Activated CD4-positive, alpha-beta T cell treated with anti-CD3 and anti-CD28 coated beads, Interleukin-2, Interleukin-4, amounts not matched to agents 100 ng/mL and 50 ng/mL, durations not matched to agents 16 hours and 8 hours (primary cell): Measurements from ENCODE around the gene CYBB.
"Not testable (repeated sequence)": the region's sequence is repeated elsewhere in the genome, so short reads cannot be mapped to it uniquely, and the experiment has no call there.

Experiments used
- DNase-seq: peaks from one replicate; pipeline ENCODE4 v3.0.0-alpha.2; 2020; ENCODE audit warnings: low spot score

CYBB gene

DNA sequence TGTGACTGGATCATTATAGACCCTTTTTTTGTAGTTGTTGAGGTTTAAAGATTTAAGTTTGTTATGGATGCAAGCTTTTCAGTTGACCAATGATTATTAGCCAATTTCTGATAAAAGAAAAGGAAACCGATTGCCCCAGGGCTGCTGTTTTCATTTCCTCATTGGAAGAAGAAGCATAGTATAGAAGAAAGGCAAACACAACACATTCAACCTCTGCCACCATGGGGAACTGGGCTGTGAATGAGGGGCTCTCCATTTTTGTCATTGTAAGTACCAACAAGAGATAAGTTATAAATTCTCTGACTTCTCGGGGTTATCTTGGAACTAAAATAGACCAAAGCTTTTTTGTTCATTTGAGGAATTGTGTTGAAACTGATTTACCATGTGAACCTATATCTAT, at the start of gene CYBB:
CYBB (plus strand) TSS at position 203 of the 400 bp plus-strand sequence; CDS start at position 222, 19 bp downstream.
- DNase-seq: no peak

DNA sequence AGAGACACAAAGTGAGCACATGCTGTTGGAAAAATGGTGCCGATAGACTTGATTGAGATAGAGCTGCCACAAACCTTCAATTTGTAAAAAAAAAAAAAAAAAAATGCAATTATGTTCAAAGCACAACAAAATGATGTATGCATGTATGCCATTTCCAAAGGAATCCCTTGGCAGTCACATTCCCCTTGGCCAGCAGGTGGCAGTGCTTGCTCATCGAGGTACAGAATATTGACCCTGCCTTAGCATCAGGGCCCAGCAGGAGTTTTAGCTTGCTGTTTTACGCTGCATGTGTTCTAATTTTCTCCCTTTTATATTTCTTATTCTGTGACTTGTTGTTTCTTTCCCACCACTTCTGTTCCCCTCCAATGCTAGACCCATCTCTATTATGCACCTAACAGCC, 34.5 kb upstream of the CYBB start:
- peak; percentile 76 for DNase-seq

DNA sequence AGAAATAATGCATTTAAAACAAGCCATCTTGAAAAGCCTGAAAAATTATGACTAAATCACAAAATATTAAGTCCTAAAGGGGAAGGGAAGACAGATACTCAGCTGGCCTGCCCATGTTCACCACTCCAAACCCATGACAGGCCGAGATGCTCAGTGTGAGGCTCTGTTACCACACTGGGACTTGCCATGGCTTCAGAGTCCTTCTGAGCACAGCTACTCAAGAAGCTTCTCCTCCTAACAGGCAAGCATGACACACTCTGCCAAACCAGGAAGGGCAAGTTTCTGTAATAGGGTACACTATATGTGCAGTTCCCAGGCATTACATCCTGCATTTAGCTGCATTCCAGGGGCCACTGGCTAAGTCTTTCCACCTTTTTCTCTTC, 34.0 kb upstream of the CYBB start:
- DNase-seq: no peak

DNA sequence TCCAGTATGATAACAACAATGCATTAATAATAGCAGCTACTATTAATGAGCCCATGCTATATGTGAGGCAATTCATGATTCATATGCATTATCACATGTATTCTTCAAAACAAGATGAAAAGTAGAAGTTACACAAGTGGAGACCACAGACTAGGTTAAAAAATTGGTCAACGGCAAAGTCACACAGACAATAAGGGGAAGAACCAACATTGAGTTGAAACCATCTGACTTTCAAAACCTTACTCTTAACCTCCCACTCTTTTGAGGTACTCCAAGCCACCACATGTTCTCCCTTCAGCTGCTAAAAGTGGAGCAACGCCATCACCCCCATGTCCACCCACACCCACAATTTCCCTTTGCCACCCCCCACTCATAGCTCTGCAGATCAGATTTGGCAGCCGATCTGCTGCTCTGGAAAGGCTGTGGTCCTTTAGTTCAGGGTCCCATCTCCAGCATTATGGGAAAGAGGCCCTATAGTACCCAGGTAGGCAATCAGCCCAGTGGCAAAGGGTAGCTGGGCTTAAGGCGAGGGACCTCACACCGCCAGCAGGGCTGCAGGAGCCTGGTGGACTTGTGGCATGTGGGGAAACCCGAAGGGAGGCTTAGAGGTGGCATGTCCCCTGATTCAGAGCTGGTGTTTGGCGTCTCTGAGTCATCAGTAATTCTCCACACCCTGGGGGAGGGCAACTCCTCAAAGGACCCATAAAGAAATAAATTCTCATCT, 33.5 kb upstream of the CYBB start:
- DNase-seq: peak; percentile 28

DNA sequence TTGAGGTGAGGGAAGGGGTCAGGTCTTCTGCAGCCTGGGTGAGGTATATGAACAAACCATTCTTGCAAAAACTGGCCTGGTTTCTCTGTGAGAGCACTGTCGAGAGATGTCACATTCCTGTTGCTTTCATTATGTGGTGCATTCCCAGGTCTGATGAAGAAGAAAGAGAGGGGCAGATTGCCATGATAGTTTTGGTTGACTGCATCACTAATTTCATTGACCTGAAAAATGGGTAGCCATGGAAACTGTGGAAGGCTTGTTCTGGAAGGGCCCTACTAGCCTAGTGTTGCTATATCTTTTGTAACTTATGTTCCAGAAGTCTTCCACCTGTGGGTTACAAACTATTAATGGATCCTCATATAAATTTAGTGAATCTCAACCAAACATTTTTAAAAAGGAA, 32.9 kb upstream of the CYBB start:
- DNase-seq: no peak

DNA sequence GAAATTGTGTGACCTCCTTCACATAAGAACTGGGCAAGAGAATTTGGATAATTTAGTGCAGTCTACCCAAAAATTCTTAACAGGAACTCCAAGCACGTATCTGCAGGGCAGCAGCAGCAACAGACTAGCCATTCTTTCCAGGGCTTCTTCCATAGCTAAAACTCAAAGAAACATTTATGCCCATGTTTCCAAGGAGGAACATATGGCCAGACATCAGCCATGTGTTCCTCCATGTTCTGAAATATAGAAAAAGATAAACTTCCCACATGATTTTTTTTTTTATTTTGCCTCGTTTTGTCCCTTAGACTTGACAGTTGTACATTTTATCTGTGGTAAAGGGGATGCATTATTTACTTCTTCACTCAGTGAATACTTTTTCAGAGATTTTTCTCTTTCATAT, 27.6 kb upstream of the CYBB start:
- DNase-seq: no peak

DNA sequence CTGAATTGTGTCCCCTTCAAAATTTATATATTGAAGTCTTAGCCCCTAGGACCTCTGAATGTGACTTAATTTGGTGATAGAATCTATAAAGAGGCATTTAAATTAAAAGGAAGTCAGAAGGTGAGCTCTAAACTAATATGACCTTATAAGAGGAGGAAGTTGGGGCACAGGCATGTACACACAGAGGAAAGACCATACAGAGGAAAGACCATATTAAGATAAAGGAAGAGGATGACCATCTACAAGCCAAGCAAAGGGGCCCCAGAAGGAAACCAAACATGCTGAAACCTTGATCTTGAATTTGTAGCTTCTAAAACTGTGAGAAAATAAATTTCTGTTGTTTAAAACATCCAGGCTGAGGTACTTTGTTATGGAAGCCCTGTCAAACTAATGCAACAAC, 26.9 kb upstream of the CYBB start:
- no peak for DNase-seq

DNA sequence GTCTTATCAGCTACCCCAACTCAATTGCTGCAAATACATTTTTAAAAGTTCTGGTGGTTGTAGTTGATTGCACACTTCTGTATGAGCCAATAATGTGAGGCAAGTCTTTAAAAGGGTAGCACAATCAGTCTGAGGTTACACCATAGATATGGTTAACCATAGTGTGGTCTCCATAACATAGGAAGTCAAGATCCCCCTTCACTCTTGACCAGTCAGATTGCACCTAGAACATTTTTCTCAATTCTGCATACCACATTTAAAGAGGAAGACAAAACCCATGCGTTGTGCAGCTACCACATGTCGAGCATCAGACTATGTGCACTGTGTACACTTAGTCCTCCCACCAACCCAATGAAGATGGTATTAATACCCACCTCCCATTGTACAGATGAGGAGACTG, 26.5 kb upstream of the CYBB start:
- peak; percentile 14 for DNase-seq

DNA sequence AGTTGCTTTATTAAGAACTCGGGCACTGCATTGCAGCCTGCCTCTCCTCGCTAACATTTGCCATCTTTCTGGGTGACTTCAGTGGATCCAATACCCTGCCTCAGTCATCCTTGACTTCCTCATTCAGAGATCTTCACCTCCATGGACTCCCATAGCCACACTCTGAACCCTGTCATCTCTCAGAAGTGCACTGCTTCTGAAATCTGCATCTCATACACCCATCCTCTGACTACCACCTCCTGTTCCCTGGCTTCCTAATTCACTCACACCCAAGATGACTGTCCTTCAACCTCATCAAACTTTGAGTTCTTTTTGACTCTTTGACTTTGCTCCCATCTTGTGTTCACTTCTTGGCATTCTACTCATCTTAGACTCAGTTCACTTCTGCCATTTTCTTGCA, 25.3 kb upstream of the CYBB start:
- peak; percentile 22 for DNase-seq

DNA sequence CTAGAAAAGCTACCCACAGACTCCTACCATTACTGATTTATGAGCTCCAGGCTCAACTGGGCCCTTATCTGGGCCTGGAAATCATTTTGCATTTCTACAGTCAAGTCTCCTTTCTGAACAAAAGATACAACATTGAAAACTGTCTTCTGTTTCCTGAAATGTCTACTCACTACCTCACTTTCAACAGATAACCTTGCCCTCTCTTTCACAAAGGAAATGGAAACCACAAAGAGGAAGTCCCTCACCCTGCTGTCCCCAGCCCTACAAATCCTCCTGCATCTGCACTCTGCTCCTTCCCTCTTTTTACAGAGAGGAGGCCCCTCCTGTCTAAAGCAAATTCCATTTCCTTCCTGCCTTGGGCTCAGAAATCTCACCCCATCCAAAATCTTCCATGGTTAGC, 24.8 kb upstream of the CYBB start:
- peak; percentile 61 for DNase-seq

DNA sequence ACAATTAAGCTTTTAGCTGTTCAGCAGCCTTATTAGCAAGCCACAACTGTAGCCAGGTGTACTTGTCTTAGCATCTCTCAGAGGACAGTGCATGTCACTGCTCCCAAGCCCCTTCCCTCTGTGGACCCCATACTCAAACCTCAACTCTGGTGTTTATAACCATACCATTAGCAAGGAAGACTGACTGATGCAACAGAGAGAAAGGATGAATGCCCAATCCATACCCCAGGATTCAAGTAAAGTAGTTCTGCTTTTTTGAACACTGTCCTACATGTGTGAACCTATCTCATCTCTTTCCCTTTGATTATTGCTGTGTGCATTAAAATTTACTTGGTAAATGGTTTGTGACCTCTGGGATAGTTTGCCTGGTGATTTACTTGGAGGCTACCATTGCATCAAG, 22.8 kb upstream of the CYBB start:
- no peak for DNase-seq

DNA sequence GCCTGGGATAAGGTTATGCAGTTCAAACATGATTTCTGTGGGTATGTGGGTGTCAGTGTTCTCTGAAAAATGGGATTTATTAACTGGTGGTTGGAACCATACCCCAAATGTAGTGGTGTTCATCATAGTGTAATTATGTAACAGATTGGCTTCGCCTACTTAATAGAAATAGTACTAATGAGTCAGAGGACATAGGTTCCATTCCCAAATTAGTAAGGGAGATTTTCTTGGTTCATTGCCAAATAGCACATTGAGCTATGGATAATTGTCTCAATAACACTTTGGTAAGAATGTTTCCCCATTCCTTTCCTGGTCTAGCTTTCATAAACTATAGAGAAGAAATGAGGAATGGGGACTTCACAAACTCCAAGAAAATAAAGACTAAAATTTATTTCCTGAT, 20.5 kb upstream of the CYBB start:
- no peak for DNase-seq

DNA sequence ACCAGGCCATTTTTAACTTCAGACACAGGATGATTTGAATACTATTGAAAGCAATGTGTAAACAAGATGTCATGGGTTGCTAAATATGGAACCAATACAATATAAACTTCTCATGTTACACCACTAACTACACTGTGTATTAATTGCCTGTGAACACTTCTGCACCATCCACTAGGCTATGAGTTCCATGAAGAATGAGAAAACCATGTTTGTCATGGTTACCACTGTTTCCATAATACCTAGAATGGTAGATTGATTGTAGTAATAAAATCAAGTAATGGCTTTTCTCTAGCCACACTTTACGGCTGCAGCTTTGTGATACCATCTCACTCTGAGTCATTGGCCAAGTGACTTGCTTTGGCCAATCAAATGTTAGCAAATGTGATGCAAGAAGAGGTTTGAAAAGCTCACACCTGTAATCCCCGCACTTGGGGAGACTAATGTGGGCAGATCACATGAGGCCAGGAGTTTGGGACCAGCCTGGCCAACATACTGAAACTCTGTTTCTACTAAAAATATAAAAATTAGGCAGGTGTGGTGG, 19.9 kb upstream of the CYBB start:
- no peak for DNase-seq

DNA sequence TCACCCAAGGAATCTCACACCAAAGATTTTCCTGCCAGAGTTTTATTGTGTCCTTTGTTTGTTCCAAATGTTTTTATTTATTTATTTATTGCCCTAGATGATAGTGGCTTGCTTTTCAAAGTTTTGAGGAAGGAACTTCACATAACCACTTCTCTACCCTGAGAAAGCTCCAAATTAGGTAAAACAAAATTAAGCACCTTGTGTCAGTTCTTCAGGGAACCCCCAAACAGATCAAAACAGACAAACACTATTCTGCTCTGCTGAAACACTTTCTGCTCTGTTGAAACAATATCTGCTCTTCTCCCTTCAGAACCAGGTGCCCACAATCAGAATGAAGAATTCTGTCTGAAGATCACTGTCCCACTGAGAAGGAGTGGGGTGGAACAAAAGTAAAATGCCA, 16.5 kb upstream of the CYBB start:
- no peak for DNase-seq

DNA sequence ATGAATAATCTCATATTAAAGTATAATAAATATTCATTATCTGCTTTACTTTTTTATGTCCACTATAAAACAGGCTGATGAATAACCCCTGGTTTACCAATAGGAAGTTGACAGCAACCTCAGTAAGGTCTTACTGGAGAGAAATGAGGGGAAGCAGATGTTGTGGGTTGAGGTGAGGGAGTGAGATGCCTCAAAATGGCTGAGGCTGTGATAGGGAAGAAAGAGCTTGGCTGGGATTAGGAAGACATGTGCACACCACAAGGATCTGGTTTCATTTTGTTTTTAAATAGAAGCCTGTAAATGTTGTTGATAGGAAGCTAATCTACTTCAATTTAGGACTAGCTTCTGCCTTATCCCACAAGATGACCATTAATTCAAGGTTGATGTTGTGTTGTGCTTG, 14.4 kb upstream of the CYBB start:
- no peak for DNase-seq

DNA sequence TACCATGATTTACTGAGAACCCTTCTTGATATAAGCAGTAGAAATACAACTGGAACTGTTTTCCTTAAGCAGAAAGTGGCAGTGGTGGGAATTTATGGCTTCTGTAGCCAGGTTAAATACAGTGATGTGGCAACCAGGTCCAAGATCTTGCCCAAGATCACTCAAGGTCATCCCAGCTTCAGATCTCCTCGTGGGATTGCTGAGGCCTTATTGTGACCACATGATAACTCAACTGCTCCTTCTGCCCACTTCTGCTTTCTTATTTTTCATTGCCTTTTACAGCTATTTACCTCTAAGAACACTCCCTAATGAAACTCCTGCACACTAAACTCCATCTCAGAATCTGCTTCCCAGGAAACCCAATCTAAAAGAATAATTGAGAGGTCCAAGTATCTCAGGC, 12.4 kb upstream of the CYBB start:
- no peak for DNase-seq

DNA sequence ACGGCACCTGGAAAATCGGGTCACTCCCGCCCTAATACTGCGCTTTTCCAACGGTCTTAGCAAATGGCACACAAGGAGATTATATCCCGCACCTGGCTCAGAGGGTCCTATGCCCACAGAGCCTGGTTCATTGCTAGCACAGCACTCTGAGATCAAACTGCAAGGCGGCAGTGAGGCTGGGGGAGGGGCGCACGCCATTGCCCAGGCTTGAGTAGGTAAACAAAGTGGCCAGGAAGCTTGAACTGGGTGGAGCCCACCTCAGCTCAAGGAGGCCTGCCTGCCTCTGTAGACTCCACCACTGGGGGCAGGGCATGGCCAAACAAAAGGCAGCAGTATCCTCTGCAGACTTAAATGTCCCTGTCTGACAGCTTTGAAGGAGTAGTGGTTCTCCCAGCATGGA, 11.0 kb upstream of the CYBB start:
- not testable (repeated sequence) for DNase-seq

DNA sequence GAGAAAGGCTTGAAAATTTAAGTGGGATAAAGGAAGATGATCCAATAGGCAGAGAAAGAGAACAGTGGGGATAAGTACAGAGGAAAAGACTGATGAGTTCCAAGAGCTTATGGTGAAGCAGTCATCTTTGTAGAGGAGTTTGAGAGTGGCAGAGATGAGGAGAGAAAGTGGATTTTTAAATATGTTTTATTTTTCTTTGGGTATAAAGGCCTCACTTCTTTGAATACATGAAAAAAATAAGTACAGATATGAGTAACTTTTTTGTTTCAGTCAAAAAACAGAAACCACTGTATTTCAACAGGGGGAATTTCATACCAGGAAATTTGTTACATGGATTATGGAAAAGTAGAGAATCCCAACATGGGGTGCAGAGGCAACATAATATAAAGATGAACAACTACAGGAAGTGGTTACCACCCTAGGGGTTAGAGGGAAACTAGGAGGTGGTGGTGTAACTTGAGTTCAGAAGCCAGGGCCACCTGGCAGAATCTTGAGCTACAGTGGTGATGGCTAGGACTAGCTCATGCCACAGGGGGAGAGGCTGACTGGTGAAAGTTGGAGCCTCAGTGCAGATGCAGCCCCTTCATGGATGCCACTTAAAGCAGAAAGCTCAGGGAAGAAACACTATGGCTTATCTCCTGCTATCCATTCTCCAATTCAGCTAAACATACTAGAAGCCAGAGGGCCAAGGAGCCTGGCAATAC, 3.4 kb upstream of the CYBB start:
- no peak for DNase-seq

DNA sequence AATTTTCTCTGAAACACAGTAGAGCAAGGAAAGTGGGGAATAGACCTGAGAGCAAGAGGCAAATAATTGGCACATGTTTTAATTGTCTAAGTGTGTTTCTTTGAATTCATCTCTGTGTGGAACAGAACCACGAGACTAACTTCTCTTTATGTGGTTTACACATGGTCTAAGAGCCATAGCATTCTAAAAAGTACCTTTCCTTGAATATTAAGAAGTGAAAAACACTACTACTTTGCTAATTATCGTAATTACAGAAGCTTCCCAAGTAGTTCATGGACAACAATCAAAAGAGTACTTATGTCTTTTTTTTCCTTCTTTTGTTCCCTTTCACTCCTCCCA, 2.9 kb upstream of the CYBB start:
- no peak for DNase-seq

DNA sequence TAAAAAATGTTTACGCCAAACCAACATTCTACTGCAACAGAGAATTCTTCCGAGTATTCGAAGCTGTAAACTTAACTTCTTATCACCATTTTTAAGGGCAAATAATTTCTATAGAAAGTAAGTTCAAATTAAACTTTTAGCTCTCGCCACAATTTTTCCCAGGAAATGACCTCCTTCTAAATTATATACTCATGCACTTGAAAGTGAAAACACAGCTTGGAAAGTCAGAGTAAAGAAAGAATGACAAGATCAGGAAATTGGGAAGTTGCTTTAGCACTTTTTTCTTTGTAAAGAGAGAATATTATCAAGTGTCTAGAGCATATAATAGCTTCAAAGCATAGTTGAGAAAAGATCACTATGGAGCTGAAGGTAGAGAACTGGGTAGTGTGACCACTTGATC, 1.2 kb downstream of the CYBB start:
- no peak for DNase-seq

DNA sequence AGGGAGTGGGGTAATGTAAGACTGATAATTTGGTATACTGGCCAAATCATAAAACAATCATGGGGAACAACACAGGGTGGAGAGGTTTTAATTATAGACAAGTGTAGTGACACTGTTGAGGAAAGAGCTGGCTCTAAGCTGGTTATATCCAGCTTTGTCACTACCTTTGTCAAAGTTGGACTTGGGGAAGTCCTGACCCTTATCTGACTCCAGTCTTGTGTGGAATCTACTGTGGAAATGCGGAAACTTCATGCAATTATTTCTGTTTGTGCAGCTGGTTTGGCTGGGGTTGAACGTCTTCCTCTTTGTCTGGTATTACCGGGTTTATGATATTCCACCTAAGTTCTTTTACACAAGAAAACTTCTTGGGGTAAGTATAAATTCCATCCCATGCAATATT, 2.0 kb downstream of the CYBB start:
- no peak for DNase-seq

DNA sequence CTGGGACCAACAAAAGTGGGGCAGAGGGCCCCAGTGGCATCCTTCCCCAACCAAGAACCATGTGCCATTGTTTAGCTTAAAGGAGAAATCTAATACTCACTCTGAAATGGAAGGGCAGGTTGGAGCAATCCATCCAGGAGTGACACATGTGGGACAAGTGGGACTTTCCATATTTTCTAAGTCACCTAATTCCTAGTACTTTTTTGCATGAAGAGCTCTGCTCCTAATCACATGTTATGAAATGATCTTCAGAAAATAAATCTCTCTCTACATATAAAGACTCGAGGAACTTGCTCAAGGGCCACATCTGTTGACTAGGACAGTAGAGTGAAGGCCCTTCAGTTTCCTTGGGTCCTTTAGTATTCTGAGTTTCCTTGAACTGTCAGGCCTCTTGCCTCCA, 2.5 kb downstream of the CYBB start:
- no peak for DNase-seq

DNA sequence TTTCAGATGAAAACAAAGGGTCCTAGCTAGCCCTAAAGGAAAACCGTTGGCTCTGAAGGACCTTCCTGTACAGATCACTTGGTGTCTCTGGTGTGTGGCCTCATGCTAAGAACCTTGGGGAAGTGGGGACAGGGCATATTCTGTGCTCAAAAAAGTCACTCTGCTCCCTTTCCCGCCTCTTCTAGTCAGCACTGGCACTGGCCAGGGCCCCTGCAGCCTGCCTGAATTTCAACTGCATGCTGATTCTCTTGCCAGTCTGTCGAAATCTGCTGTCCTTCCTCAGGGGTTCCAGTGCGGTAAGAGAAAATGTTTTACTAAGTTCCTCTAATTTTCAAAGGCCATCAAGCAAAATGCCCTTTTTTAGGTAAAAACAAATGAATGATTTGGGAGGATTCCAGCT, 3.4 kb downstream of the CYBB start:
- DNase-seq: no peak

DNA sequence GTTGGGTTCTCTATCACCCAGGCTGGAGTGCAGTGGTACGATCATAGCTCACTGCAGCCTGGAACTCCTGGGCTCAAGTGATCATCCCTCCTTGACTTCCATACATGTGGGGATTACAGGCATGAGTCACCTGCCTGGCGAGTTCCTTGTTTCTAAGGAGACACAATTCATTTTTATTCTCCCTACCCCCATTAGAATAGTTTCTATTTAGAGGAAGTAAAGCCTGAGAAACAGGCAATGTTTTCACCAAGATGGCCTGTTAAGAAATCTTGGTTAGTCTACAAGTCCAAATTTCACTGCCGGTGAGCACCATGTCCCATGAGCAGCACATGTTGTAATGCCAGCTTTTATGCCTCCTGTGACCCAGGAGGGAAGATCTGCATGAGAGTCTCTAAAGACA, 5.7 kb downstream of the CYBB start:
- no peak for DNase-seq
